Activated B cell treated with CpG ODN at 0.5 μM for 24 hours (primary cell): ENCODE data around the gene FUT3. TPM values are rescaled to one million over a fixed set of nuclear protein-coding genes. Genes with fewer than 3 reads are reported as not detected.

Experiments
- ATAC-seq: fragments of 200-7000 bp; cut with Tn5 transposase; one replicate; pipeline ENCODE4 v1.10.0; 2021; ENCODE audit warnings: low read depth, mild to moderate bottlenecking, moderate library complexity
- CTCF ChIA-PET: fragments of 350-600 bp; sonication (Branson Sonifier 250); formaldehyde crosslinking; loops from one replicate; lab custom pipeline; 2021; ENCODE audit warnings: antibody characterized with exemption; lab: Charles Lee
- POLR2A ChIA-PET: fragments of 350-600 bp; sonication (Branson Sonifier 250); formaldehyde crosslinking; loops from one replicate; lab custom pipeline; 2021; ENCODE audit warnings: antibody characterized with exemption; lab: Charles Lee
- DNase-seq: peaks from one replicate; pipeline ENCODE4 v3.0.0; 2022
- H3K27ac Mint-ChIP-seq: one replicate; pipeline ENCODE4 v1.8.0; 2020; ENCODE audit warnings: mixed read lengths
- H3K27me3 Mint-ChIP-seq: one replicate; pipeline ENCODE4 v1.8.0; 2021; ENCODE audit warnings: mixed read lengths
- H3K36me3 Mint-ChIP-seq: one replicate; pipeline ENCODE4 v1.8.0; 2021; ENCODE audit warnings: low read depth, mixed read lengths
- H3K4me1 Mint-ChIP-seq: one replicate; pipeline ENCODE4 v1.8.0; 2021; ENCODE audit warnings: mixed read lengths
- H3K4me3 Mint-ChIP-seq: one replicate; pipeline ENCODE4 v1.8.0; 2020; ENCODE audit warnings: mild to moderate bottlenecking, mixed read lengths
- H3K9me3 Mint-ChIP-seq: one replicate; pipeline ENCODE4 v1.8.0; 2020; ENCODE audit warnings: mixed read lengths
- intact Hi-C: fragments of 100-400 bp; cut with micrococcal nuclease; formaldehyde crosslinking; loops from one replicate; pipeline ENCODE4 v1.15.1; 2024
- total RNA-seq: library from RNA; stranded (reverse); gene quantifications from 2 replicates; pipeline ENCODE4 v1.2.3, GENCODE V29; 2022
- TF ChIP-seq, protein P1 (sequence below): fragments of 200-600 bp; IDR thresholded peaks from one replicate; pipeline ENCODE4 v1.8.0; 2022; ENCODE audit warnings: antibody characterized with exemption, mild to moderate bottlenecking

FUT3 gene
- total RNA-seq, 1 donor from 2014 or later, result not detected

DNA sequence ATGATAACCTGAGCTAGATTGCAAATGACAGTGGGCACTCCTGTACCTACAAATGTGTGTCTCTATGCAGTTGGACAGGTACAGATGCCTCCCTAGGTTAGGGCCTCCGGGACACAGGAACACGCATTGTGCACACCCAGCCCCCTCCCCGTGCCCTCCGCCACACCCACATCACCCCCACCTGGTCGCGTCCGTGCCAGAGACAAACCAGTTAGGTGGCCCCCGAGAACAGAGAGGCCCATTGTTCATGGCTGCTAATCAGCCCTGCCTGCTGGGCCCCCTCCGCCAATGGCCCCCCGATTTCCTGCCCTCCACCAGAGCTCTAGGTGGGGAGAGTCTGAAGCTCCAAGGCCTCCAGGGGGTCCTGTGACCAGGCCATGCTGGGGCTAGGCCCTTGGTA is 32.7 kb downstream of the FUT3 start:
- no peaks in the 10 kb centered on the region for H3K36me3 Mint-ChIP-seq
- intact Hi-C loops, result no loop called here
- TF ChIP-seq, protein P1, sequence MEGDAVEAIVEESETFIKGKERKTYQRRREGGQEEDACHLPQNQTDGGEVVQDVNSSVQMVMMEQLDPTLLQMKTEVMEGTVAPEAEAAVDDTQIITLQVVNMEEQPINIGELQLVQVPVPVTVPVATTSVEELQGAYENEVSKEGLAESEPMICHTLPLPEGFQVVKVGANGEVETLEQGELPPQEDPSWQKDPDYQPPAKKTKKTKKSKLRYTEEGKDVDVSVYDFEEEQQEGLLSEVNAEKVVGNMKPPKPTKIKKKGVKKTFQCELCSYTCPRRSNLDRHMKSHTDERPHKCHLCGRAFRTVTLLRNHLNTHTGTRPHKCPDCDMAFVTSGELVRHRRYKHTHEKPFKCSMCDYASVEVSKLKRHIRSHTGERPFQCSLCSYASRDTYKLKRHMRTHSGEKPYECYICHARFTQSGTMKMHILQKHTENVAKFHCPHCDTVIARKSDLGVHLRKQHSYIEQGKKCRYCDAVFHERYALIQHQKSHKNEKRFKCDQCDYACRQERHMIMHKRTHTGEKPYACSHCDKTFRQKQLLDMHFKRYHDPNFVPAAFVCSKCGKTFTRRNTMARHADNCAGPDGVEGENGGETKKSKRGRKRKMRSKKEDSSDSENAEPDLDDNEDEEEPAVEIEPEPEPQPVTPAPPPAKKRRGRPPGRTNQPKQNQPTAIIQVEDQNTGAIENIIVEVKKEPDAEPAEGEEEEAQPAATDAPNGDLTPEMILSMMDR, result no peak
- no peaks in the 10 kb centered on the region for H3K4me1 Mint-ChIP-seq
- H3K27ac Mint-ChIP-seq, result no peak overlapping the region
- DNase-seq (no peak), ATAC-seq (no peak)
- ChIA-PET POLR2A (no interaction called here), CTCF (no interaction called here)
- H3K9me3 Mint-ChIP-seq, result no peaks in the 10 kb centered on the region
- H3K27me3 Mint-ChIP-seq, result peaks cover 4% of the 10 kb centered on the region
- H3K4me3 Mint-ChIP-seq, result no peak overlapping the region

DNA sequence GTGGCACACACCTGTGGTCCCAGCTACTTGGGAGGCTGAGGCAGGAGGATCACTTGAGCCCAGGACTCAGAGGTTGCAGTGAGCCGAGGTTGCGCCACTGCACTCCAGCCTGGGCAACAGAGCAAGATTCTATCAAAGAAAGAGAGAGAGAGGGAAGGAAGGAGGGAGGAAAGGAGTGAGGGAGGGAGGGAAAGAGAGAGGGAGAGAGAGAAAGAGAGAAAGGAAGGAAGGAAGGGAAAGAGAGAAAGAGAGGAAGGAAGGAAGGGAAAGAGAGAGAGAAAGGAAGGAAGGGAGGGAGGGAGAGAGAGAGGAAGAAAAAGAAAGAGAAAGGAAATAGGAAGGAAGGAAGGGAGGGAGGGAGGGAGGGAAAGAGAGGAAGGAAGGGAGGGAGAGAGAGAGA is 34.0 kb downstream of the FUT3 start:
- ATAC-seq (no peak), DNase-seq (no peak)
- H3K4me1 Mint-ChIP-seq, result no peaks in the 10 kb centered on the region
- CTCF ChIA-PET, result no interaction called here
- TF ChIP-seq, protein P1, result no peak
- no peaks in the 10 kb centered on the region for H3K36me3 Mint-ChIP-seq
- H3K9me3 Mint-ChIP-seq, result no peaks in the 10 kb centered on the region
- H3K4me3 Mint-ChIP-seq, result no peak overlapping the region
- intact Hi-C loops, result no loop called here
- POLR2A ChIA-PET, result no interaction called here
- H3K27me3 Mint-ChIP-seq, result peaks cover 4% of the 10 kb centered on the region
- no peak overlapping the region for H3K27ac Mint-ChIP-seq

DNA sequence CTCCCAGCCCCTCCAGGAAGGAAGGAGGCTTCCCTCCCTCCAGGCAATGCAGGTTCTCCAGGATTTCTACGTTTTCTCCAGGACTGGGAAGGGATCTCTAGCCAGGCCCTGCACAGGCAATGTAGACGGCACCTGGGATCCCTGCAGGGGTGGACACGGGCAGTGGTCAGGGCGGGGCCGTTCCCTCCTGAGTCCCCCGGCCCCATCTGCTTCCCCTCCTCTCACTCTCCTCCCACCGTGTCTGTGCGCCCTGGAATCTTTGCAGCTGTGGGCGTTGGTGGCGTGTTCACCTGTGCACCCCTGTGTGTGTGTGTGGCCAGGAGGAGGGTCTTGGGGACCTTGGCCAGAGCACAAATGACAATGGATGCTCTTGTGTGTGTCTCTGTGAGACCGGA is 36.4 kb downstream of the FUT3 start:
- no peaks in the 10 kb centered on the region for H3K36me3 Mint-ChIP-seq
- CTCF ChIA-PET, result interaction anchor here (1.5 kb wide), 1 partner anchor 11 kb away, joined by 3 read pairs; no protein-coding TSS in a partner anchor
- intact Hi-C loops, result no loop called here
- H3K27ac Mint-ChIP-seq, result no peak overlapping the region
- ATAC-seq (no peak), DNase-seq (no peak)
- H3K27me3 Mint-ChIP-seq, result peaks cover 4% of the 10 kb centered on the region
- TF ChIP-seq, protein P1, result no peak
- H3K4me3 Mint-ChIP-seq, result no peak overlapping the region
- POLR2A ChIA-PET, result no interaction called here
- H3K4me1 Mint-ChIP-seq, result no peaks in the 10 kb centered on the region
- H3K9me3 Mint-ChIP-seq, result no peaks in the 10 kb centered on the region

DNA sequence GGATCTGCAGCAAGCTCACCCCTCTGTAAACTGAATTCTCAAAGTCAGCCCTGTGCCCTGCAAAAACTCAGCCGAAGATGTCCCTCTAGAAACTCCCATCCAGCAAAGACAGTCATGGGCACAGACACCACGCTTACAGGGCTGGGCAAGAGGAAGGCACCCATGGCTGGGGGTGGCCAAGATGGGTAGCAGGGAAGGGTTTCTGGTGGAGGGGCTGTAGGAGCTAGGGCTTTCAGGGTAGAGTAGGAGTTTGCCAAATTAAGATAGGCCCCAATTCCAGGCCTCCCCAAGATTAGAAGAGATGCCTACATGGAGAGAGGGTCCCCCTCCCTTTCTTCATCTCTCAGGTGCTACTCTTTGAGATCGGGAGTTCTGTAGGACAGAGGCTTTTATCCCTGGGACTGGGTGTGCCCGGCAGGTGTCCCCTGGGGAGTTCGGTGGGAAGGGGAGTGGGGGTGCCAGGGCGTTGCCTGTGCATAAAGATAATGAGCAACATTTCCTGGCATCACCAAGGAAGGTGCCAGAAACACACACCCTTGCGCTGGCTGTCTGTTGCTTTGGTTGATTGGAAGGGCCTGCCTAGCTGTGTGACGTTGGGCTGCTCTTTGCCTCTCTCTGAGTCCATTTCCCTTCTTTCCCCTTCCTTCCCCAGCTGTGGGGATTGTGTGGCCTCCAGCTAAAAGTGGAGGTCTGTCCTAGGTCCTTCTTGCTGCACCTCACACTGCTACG is 37.0 kb downstream of the FUT3 start:
- ChIA-PET POLR2A (no interaction called here), CTCF (interaction anchor here (1.5 kb wide), 1 partner anchor 10 kb away, joined by 3 read pairs; no protein-coding TSS in a partner anchor)
- H3K9me3 Mint-ChIP-seq, result no peaks in the 10 kb centered on the region
- no peak overlapping the region for H3K4me3 Mint-ChIP-seq
- no peaks in the 10 kb centered on the region for H3K36me3 Mint-ChIP-seq
- intact Hi-C loops, result no loop called here
- no peak for ATAC-seq
- H3K27ac Mint-ChIP-seq, result no peak overlapping the region
- H3K27me3 Mint-ChIP-seq, result peaks cover 4% of the 10 kb centered on the region
- DNase-seq, result no peak
- TF ChIP-seq, protein P1, result no peak
- H3K4me1 Mint-ChIP-seq, result no peaks in the 10 kb centered on the region

DNA sequence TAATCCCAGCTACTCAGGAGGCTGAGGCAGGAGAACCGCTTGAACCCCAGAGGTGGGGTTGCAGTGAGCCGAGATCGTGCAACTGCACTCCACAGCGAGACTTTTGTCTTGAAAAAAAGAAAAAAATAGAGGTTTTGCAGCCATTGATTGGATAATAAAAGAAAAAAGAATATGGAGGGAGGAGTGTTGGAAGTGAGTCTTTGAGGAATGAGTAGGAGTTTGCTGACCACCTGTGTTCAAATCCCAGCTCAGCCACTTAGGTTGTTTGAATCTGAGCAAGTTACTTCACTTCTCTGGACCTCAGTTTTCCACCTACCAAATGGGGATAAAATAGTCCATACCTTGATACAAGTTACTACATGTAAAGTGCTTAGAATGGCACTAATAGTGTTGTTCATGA is 40.1 kb downstream of the FUT3 start:
- Mint-ChIP-seq H3K27ac (no peak overlapping the region), H3K27me3 (no peaks in the 10 kb centered on the region), H3K9me3 (no peaks in the 10 kb centered on the region), H3K4me1 (no peaks in the 10 kb centered on the region), H3K36me3 (no peaks in the 10 kb centered on the region), H3K4me3 (no peak overlapping the region)
- TF ChIP-seq, protein P1, result no peak
- ATAC-seq (no peak), DNase-seq (no peak)
- intact Hi-C loops, result no loop called here
- ChIA-PET CTCF (no interaction called here), POLR2A (no interaction called here)
